Neural progenitor cell (in vitro differentiated cells): Measurements from ENCODE around the gene PPP2R2C.

ENCODE experiments used
- EZH2 ChIP-seq: fragments of 200-600 bp; sonication (generic); IDR thresholded peaks from 2 replicates; pipeline ENCODE4 v1.6.1; 2017; ENCODE audit warnings: antibody characterized with exemption, mild to moderate bottlenecking, moderate library complexity
- TF ChIP-seq, protein P1 (sequence below): fragments of 200-600 bp; sonication (generic); IDR thresholded peaks from 2 replicates; pipeline ENCODE4 v1.5.1; 2017; ENCODE audit warnings: antibody characterized with exemption, mild to moderate bottlenecking

DNA sequence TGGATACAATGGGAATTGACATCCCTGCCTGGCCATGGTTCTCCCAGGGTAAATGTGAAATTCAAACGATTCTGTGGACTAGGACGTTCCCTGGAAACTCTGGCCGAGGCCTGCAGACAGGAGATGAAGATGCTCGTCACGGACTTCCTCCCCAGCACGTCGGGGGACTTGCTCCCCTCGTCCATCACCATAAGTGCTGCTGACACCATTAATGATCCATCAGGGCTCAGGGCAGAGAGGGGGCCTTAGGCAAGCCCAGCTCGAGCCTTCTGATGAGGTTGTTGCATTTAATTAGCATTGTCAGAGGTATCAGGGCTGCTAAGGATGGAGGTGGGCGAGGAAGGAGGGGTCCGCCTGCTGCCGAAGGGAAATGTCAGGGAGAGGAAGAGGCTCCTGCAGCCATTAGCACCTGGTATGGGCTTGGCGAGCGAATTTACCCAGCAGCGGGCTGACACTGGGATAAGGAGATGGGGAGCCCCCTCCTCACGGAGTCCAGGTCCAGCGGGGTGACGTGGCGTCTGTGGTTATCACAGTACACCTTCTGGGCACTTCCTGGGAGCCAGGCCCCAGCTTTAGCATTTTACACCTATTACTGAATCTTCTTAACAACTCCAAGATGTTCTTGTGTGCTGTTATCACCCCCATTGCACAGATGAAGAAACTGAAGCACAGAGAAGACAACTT is 83.1 kb downstream of the PPP2R2C start:
- TF ChIP-seq, protein P1, sequence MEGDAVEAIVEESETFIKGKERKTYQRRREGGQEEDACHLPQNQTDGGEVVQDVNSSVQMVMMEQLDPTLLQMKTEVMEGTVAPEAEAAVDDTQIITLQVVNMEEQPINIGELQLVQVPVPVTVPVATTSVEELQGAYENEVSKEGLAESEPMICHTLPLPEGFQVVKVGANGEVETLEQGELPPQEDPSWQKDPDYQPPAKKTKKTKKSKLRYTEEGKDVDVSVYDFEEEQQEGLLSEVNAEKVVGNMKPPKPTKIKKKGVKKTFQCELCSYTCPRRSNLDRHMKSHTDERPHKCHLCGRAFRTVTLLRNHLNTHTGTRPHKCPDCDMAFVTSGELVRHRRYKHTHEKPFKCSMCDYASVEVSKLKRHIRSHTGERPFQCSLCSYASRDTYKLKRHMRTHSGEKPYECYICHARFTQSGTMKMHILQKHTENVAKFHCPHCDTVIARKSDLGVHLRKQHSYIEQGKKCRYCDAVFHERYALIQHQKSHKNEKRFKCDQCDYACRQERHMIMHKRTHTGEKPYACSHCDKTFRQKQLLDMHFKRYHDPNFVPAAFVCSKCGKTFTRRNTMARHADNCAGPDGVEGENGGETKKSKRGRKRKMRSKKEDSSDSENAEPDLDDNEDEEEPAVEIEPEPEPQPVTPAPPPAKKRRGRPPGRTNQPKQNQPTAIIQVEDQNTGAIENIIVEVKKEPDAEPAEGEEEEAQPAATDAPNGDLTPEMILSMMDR: no peak
- no peak for TF ChIP-seq EZH2
